Astrocyte (in vitro differentiated cells and primary cell): Measurements from ENCODE around the gene NLN. TPM values are rescaled to one million over a fixed set of nuclear protein-coding genes. Genes with fewer than 3 reads are reported as not detected.
"Not testable (repeated sequence)": the region's sequence is repeated elsewhere in the genome, so short reads cannot be mapped to it uniquely, and the experiment has no call there.

Experiments
- DNase-seq: peaks from one replicate; pipeline ENCODE4 v3.0.0-alpha.2; 2010; ENCODE audit warnings: low read depth
- FAIRE-seq: peaks from 2 replicates; lab custom pipeline; 2011; peaks lifted over from hg19 to GRCh38; lab: Jason Lieb, UNC
- H2AFZ ChIP-seq: 2 replicates; pipeline ENCODE4 v1.6.0; 2012; ENCODE audit warnings: low read depth, low read length, inconsistent platforms
- H3K27ac ChIP-seq: 2 replicates; pipeline ENCODE4 v1.5.1; 2011; ENCODE audit warnings: low read depth, low read length, inconsistent platforms
- H3K27me3 ChIP-seq: 2 replicates; pipeline ENCODE4 v1.6.0; 2011; ENCODE audit warnings: low read length, inconsistent platforms; ENCODE audit not compliant: insufficient read depth
- H3K36me3 ChIP-seq: 2 replicates; pipeline ENCODE4 v1.5.1; 2011; ENCODE audit warnings: low read length, inconsistent platforms; ENCODE audit not compliant: insufficient read depth
- H3K4me1 ChIP-seq: 2 replicates; pipeline ENCODE4 v1.5.1; 2011; ENCODE audit warnings: low read length, inconsistent platforms; ENCODE audit not compliant: insufficient read depth
- H3K4me2 ChIP-seq: 2 replicates; pipeline ENCODE4 v1.6.0; 2012; ENCODE audit warnings: low read length, inconsistent platforms
- H3K4me3 ChIP-seq: 2 replicates; pipeline ENCODE4 v1.5.1; 2011; ENCODE audit warnings: low read depth, mild to moderate bottlenecking, low read length, inconsistent platforms; ENCODE audit not compliant: insufficient read depth
- H3K79me2 ChIP-seq: 2 replicates; pipeline ENCODE4 v1.6.0; 2012; ENCODE audit warnings: mild to moderate bottlenecking, low read length, inconsistent platforms; ENCODE audit not compliant: insufficient read depth
- H3K9ac ChIP-seq: 2 replicates; pipeline ENCODE4 v1.6.0; 2012; ENCODE audit warnings: mild to moderate bottlenecking, low read length, inconsistent platforms
- H3K9me3 ChIP-seq: 2 replicates; pipeline ENCODE4 v1.5.1; 2012; ENCODE audit warnings: low read depth, mild to moderate bottlenecking, low read length, inconsistent platforms; ENCODE audit not compliant: insufficient read depth
- H4K20me1 ChIP-seq: 2 replicates; pipeline ENCODE4 v1.6.0; 2012; ENCODE audit warnings: low read length, inconsistent platforms; ENCODE audit not compliant: insufficient read depth
- H3K27ac Mint-ChIP-seq: one replicate; pipeline ENCODE4 v1.8.0; 2021; ENCODE audit warnings: mild to moderate bottlenecking, mixed read lengths; ENCODE audit not compliant: unreplicated experiment
- H3K27me3 Mint-ChIP-seq: one replicate; pipeline ENCODE4 v1.8.0; 2021; ENCODE audit warnings: low read depth, mixed read lengths; ENCODE audit not compliant: unreplicated experiment
- H3K36me3 Mint-ChIP-seq: one replicate; pipeline ENCODE4 v1.8.0; 2021; ENCODE audit warnings: low read depth, mixed read lengths; ENCODE audit not compliant: unreplicated experiment
- H3K4me1 Mint-ChIP-seq: one replicate; pipeline ENCODE4 v1.8.0; 2021; ENCODE audit warnings: low read depth, mixed read lengths; ENCODE audit not compliant: unreplicated experiment
- H3K4me3 Mint-ChIP-seq: one replicate; pipeline ENCODE4 v1.8.0; 2021; ENCODE audit warnings: mild to moderate bottlenecking, moderate library complexity, mixed read lengths; ENCODE audit not compliant: unreplicated experiment
- H3K9me3 Mint-ChIP-seq: one replicate; pipeline ENCODE4 v1.8.0; 2021; ENCODE audit warnings: mild to moderate bottlenecking, mixed read lengths; ENCODE audit not compliant: unreplicated experiment
- EZH2 ChIP-seq: IDR thresholded peaks from 2 replicates; pipeline ENCODE4 v1.6.1; 2012; ENCODE audit warnings: mild to moderate bottlenecking, low read length, inconsistent platforms; ENCODE audit not compliant: insufficient read depth
- total RNA-seq: library from RNA; stranded (reverse); gene quantifications from 2 replicates; pipeline ENCODE4 v1.2.1, GENCODE V29; 2021
- TF ChIP-seq, protein P1 (sequence below): IDR thresholded peaks from 2 replicates; pipeline ENCODE4 v1.5.1; 2011; ENCODE audit warnings: low read depth, mild to moderate bottlenecking, inconsistent platforms, low read length, moderate library complexity; ENCODE audit not compliant: insufficient read depth

The NLN gene
- total RNA-seq, 1 donor from 2014 or later: 65.2 TPM

DNA sequence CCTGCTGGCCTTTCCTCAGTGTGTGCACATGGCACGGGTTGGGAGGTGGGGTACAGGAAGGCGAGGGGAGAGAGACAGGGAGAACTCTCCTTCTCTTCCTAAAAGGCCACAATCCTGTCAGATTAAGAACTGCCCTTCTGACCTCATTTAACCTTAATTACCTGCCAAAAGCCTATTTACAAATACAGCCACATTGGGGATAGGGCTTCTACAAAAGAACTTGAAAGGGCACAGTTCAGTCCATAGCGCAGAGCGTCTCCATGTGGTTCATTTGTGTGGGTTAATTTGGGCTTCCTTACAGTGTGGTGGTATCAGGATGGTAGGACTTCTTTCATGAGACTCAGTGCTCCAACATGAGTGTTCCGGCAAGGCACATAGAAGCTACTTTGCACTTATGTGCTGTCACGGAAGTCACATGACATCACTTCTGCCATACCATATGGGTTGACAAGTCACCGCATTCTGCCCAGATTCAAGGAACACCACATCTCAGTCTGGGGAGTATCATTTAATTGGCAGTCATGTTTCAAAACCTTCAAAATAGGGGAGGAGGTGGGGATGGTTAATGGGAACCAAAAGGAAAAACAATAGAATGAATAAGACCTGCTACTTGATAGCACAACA lies 46.8 kb downstream of the NLN start:
- Mint-ChIP-seq H3K36me3 (peaks cover 25% of the 10 kb centered on the region), H3K27me3 (no peaks in the 10 kb centered on the region), H3K27ac (peak overlapping the region; percentile 80), H3K9me3 (peaks cover 6% of the 10 kb centered on the region), H3K4me1 (peaks cover 19% of the 10 kb centered on the region), H3K4me3 (no peak overlapping the region)
- Histone ChIP-seq H3K36me3 (no peaks in the 10 kb centered on the region), H3K79me2 (no peaks in the 10 kb centered on the region), H3K27ac (peak overlapping the region; percentile 72), H3K4me1 (peaks cover 14% of the 10 kb centered on the region), H3K9ac (peak overlapping the region; percentile 23), H3K27me3 (no peaks in the 10 kb centered on the region), H3K9me3 (no peaks in the 10 kb centered on the region), H3K4me3 (no peak overlapping the region), H2AFZ (no peak overlapping the region), H4K20me1 (no peaks in the 10 kb centered on the region), H3K4me2 (peak overlapping the region; percentile 29)
- TF ChIP-seq, protein P1, sequence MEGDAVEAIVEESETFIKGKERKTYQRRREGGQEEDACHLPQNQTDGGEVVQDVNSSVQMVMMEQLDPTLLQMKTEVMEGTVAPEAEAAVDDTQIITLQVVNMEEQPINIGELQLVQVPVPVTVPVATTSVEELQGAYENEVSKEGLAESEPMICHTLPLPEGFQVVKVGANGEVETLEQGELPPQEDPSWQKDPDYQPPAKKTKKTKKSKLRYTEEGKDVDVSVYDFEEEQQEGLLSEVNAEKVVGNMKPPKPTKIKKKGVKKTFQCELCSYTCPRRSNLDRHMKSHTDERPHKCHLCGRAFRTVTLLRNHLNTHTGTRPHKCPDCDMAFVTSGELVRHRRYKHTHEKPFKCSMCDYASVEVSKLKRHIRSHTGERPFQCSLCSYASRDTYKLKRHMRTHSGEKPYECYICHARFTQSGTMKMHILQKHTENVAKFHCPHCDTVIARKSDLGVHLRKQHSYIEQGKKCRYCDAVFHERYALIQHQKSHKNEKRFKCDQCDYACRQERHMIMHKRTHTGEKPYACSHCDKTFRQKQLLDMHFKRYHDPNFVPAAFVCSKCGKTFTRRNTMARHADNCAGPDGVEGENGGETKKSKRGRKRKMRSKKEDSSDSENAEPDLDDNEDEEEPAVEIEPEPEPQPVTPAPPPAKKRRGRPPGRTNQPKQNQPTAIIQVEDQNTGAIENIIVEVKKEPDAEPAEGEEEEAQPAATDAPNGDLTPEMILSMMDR: no peak
- no peak for TF ChIP-seq EZH2
- DNase-seq (no peak), FAIRE-seq (no peak)

DNA sequence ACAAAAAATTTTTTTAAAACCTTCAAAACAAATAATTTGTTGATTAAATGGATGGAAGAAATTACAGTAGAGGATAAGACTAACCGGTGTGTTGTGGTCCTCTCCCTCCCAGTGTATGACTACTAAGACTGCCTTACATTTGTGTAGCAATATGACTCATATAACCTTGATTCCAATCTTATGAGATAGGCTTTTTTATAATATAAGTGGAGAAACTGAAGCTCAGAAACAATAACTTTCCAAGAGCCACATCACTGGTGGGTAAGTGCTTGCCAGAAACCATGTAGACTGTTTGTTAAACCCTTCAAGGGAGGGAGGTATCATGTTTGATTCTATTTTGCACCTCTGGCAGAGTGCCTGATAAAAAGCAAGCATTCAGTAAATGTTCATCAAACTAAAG lies 47.5 kb downstream of the NLN start:
- Histone ChIP-seq H3K79me2 (no peaks in the 10 kb centered on the region), H3K9ac (peak overlapping the region; percentile 51), H3K27ac (peak overlapping the region; percentile 82), H3K27me3 (no peaks in the 10 kb centered on the region), H3K9me3 (no peaks in the 10 kb centered on the region), H4K20me1 (no peaks in the 10 kb centered on the region), H3K36me3 (no peaks in the 10 kb centered on the region), H2AFZ (no peak overlapping the region), H3K4me2 (peak overlapping the region; percentile 65), H3K4me3 (no peak overlapping the region), H3K4me1 (peaks cover 18% of the 10 kb centered on the region)
- TF ChIP-seq, protein P1: no peak
- no peak for TF ChIP-seq EZH2
- Mint-ChIP-seq H3K9me3 (peaks cover 6% of the 10 kb centered on the region), H3K4me3 (no peak overlapping the region), H3K27ac (peak overlapping the region; percentile 80), H3K36me3 (peaks cover 24% of the 10 kb centered on the region), H3K4me1 (peaks cover 26% of the 10 kb centered on the region), H3K27me3 (no peaks in the 10 kb centered on the region)
- DNase-seq: peak; percentile 96
- FAIRE-seq: peak; percentile 56

DNA sequence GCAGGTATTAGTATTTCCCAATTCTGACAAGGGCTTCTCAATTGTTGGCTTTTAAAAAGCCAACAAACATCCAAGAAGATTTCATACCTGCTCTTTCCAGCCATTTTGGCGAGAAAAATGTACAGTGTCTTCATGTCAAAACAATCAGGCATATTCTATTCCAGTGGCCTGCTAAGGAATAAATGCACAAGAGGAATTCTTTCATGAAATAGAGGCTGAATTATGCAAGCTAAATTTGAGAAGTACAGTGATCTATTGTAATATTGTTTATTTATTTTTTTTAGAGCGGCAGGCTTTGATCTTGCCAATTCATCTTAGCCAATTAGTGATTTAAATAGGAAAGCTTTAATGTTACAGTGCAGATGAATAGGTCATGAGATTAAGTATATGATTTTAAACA lies 49.3 kb downstream of the NLN start:
- no peak overlapping the region for H3K4me2 ChIP-seq
- H3K27me3 ChIP-seq: no peaks in the 10 kb centered on the region
- H3K79me2 ChIP-seq: no peaks in the 10 kb centered on the region
- no peak overlapping the region for H3K4me3 ChIP-seq
- no peaks in the 10 kb centered on the region for H3K36me3 ChIP-seq
- Mint-ChIP-seq H3K4me1 (peaks cover 36% of the 10 kb centered on the region), H3K9me3 (peaks cover 3% of the 10 kb centered on the region), H3K27me3 (no peaks in the 10 kb centered on the region), H3K4me3 (no peak overlapping the region), H3K27ac (no peak overlapping the region), H3K36me3 (peaks cover 17% of the 10 kb centered on the region)
- peaks cover 1% of the 10 kb centered on the region for H4K20me1 ChIP-seq
- no peak for FAIRE-seq
- H3K4me1 ChIP-seq: peaks cover 19% of the 10 kb centered on the region
- no peaks in the 10 kb centered on the region for H3K9me3 ChIP-seq
- TF ChIP-seq, protein P1: no peak
- TF ChIP-seq EZH2: no peak
- no peak for DNase-seq
- no peak overlapping the region for H3K27ac ChIP-seq
- H3K9ac ChIP-seq: no peak overlapping the region
- no peak overlapping the region for H2AFZ ChIP-seq

DNA sequence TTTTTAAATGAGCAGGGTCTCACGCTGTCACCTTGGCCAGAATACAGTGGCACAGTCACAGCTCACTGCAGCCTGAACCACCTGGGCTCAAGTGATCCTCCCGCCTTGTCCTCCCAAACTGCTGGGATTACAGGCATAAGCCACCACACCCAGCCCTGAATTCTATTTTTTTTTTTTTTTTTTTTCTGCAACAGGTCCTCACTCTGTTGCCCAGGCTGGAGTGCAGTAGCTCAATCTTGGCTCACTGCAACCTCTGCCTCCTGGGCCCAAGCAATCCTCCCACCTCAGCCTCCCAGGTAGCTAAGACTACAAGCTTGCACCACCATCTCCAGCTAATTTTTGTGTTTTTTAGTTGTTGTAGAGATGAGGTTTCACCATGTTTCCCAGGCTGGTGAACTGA lies 51.0 kb downstream of the NLN start:
- peaks cover 28% of the 10 kb centered on the region for H3K4me1 ChIP-seq
- not testable (repeated sequence) for H3K27me3 ChIP-seq, H3K9me3 Mint-ChIP-seq, H3K36me3 ChIP-seq, H3K4me2 ChIP-seq, H2AFZ ChIP-seq, H3K9ac ChIP-seq, H3K9me3 ChIP-seq, FAIRE-seq, H3K4me3 Mint-ChIP-seq, H3K4me3 ChIP-seq, H3K79me2 ChIP-seq, H3K36me3 Mint-ChIP-seq, H3K27ac Mint-ChIP-seq, H4K20me1 ChIP-seq, H3K27me3 Mint-ChIP-seq, DNase-seq, H3K27ac ChIP-seq
- H3K4me1 Mint-ChIP-seq: peaks cover 42% of the 10 kb centered on the region
